Heart left ventricle (tissue), 13 donors: ENCODE data around the gene RASSF1.

Source experiments
- POLR2A ChIP-seq, 2 donors: fragments of 450-650 bp; IDR thresholded peaks; one replicate each; pipeline ENCODE4 v1.6.1; 2017; ENCODE audit warnings: antibody characterized with exemption in 2 of 2, mild to moderate bottlenecking in 2 of 2, moderate library complexity in 2 of 2
- TF ChIP-seq, protein P1 (sequence below), 12 donors: fragments of 200-600 bp; sonication (generic) in 4 of 12; IDR thresholded peaks; one replicate each; pipeline versions ENCODE4 v1.5.0 to v1.8.0; 2018 to 2022; ENCODE audit warnings: antibody characterized with exemption in 12 of 12, mild to moderate bottlenecking in 5 of 12
- donor health status: ischemic (EF 13 %, LVEDD 7.1; RV severe dilation, severe dysfunction).
- donor health status: DM: no; HTN: yes; CAD: no.
- donor health status: DM: no; HTN: no; CAD: no.
- donor health status: ischemic (EF 25% LVEDD 6.9; RV normal size, moderate dysfunction).
- donor health status: ischemic (EF 25% LVEDD 5.7; RV mildly dilated, moderate dysfunction).
- donor health status: ischemic (EF 35%, LVEDD 5.7; RV mildly dilated, moderate dysfunction).
- donor health status: nonischemic (EF 11% LVEDD 7.7; RV severe dilation, severe dysfunction).
- donor health status: DM: yes; HTN: yes; CAD: no.
- donor health status: PGD.
- donor health status: ischemic (EF 29% LVEDD 5.4; RV normal size, mild dysfunction).
- donor health status: nonischemic (EF 23%, LVEDD 6.1; RV moderate dilation, normal function).

DNA sequence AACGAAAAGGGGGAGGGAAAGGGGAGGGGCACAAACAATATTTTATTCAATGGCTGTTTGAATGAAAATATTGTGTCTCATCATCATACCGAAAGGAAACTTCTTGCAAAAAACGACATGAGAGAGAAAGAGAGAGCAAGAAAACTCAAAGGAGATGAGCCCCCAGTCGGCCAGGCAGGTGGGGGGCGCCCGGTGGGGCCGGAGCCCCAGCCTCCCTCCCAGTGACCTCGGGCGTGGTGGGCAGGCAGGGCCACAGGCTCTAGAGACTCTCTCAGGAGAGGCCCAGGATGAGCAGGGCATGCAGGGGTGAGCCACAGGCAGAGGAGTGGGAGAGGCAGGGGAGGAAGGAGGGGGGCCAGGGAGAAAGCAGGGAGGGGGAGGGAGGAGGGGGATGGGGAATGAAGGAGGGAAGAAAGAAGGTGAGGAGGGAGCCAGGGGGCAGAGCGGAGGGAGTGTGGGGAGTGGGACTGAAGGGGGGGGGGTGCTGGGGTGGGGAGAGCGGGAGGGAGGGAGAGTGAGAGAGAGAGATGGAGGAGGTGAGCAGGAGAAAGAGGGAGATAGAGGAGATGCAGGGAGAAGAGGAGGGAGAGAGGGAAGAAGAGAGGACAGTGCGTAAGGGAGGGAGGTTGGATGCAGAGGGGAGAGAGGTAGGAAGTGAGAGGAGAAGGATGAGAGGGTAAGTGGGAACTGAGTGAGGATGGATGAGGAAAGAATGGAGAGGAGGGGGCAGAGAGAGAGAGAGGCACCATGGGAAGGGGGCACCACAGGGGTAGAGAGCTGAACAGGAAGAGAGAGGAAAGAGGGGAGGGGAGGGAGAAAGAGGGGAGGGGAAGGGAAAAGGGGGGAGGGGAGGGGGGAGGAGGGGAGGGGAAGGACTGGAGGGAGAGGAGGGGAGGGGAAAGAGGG, 32.8 kb upstream of the RASSF1 start:
- TF ChIP-seq, protein P1, sequence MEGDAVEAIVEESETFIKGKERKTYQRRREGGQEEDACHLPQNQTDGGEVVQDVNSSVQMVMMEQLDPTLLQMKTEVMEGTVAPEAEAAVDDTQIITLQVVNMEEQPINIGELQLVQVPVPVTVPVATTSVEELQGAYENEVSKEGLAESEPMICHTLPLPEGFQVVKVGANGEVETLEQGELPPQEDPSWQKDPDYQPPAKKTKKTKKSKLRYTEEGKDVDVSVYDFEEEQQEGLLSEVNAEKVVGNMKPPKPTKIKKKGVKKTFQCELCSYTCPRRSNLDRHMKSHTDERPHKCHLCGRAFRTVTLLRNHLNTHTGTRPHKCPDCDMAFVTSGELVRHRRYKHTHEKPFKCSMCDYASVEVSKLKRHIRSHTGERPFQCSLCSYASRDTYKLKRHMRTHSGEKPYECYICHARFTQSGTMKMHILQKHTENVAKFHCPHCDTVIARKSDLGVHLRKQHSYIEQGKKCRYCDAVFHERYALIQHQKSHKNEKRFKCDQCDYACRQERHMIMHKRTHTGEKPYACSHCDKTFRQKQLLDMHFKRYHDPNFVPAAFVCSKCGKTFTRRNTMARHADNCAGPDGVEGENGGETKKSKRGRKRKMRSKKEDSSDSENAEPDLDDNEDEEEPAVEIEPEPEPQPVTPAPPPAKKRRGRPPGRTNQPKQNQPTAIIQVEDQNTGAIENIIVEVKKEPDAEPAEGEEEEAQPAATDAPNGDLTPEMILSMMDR (IDR thresholded peaks at IDR 0.05) = no peak
- no peak for TF ChIP-seq POLR2A (IDR thresholded peaks at IDR 0.05)
